GM10266 (cell line): ENCODE results near the gene RANBP1.
"Not testable (repeated sequence)": the region's sequence is repeated elsewhere in the genome, so short reads cannot be mapped to it uniquely, and the experiment has no call there.

Experiments
- DNase-seq: peaks from one replicate; pipeline ENCODE4 v3.0.0; 2012; ENCODE audit errors: extremely low spot score
- CTCF ChIP-seq: IDR thresholded peaks from 2 replicates; pipeline ENCODE4 v1.5.1; 2012; ENCODE audit warnings: mild to moderate bottlenecking, low read depth; ENCODE audit not compliant: control insufficient read depth, insufficient read depth; ENCODE audit errors: missing control alignments

RANBP1 gene

GRCh38 chr22:20115691-20116375, at the start of gene RANBP1:
TSS of gene RANBP1 (plus strand) at chr22:20116104. CDS start at chr22:20116185, 81 bp downstream.
- no peak for TF ChIP-seq CTCF
- DNase-seq: no peak

DNA sequence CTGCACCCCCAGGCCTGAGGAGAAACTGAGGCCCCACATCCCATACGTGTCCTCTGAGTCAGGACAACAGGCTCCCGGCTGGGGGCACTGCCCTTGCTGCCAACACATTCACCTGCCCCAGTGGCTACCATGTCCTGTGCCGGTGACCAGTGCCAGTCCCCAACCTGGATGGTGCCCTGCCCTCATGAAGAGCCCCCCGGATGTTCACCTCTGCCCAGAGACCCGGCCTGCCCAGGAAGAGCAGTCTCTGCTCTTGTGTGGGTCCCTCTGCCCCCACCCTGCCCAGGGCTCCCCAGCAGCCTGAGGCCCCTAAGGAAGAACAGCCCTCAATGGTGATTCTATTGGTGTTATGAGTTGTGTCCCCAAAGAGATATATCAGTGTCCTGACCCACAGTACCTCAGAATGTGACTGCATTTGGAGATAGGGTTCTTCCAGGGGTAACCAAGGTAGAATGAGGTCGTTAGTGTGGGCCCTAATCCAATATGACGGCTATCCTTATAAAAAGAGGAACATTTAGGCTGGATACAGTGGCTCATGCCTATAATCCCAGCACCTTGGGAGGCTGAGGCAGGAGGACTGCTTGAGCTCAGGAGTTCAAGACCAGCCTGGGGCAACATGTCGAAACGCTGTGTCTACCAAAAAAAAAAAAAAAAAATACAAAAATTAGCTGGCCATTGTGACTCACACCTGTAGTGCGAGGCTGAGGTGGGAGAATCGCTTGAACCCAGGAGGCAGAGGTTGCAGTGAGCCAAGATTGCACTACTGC, 49.1 kb upstream of the RANBP1 start:
- DNase-seq: no peak
- no peak for TF ChIP-seq CTCF

- DNase-seq: not testable (repeated sequence)
Measured at GRCh38 chr22:20067384-20067682, 48.6 kb upstream of the RANBP1 start.

- no peak for DNase-seq
- no peak for TF ChIP-seq CTCF
Measured at GRCh38 chr22:20068640-20069039, 47.3 kb upstream of the RANBP1 start.

- no peak for TF ChIP-seq CTCF
Measured at GRCh38 chr22:20069331-20070042, 46.4 kb upstream of the RANBP1 start.

GRCh38 chr22:20071524-20071972, 44.4 kb upstream of the RANBP1 start:
- DNase-seq: no peak
- no peak for TF ChIP-seq CTCF

More at GRCh38 chr22:20069331-20070042, 46.4 kb upstream of the RANBP1 start:
- DNase-seq: no peak

DNA sequence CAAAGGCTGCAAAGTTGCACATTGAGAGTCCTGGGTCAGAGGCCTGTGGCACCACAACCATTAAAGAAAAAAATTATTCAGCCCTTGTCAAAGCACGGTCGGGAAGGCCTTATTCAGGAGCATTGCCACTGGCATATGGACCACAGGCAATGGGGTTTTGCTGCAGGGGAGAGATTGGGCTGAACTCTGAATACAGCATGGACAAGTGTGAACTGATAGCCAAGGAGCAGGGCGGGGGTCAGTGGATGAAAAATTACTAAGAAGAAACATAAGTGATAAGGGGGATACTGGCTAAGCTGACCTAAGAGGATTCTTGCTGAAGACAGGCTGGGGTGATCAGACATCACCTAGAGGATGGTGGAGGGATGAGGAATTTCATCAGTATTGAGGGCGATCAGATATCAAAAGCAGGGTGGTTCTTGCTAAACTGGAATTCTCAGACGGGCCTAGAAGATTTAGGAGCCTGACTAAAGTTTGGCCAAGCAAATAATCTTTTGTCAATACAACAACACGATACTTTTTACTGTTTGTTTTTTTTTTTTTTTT, 39.2 kb upstream of the RANBP1 start:
- TF ChIP-seq CTCF: no peak
- DNase-seq: no peak
